Measurements from ENCODE around the gene DYRK3.

DNA sequence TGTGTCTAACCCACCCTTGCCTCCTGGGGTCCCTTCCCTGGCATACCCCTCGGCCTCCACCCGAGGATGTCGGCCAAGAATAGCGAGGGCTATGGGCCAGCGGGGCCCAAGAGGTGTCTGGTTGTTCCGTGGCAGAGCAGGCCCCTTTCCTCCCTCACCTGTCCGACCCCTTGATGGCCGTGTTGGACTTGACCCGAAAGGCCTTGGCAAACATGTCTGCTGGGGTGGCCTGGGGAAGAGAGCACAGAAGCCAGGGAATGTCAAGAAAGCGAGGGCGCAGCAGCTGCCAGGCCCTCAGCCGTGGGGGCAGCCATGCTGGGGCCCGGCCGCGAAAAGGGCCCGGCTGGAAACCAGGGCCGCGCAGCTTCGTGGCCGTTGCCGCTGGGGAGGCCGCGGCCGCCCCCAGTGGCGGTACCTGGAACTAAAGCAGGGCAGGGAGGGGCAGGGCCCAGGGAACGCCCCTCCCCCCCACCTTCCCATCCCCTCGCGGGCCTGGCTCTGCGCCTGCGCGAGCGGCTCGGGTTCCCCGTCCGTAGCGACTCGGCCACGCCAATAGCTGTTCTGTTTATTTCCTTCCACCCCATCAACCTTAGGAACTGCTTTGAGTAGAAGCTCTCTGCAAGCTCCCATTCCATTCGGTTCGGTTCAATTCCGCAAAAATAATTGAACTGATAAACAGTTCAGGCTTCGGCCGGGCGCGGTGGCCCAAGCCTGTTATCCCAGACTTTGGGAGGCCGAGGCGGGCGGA is 23.0 kb upstream of the DYRK3 start, which contains the start of gene EIF2D:
- no peak; the same call in 1 of the 2 replicates for TF ChIP-seq JUN (IDR thresholded peaks at IDR 0.05; ENCODE audit: low read depth, low read length)
- peak; percentile 35 to 39; a peak in 2 of 4 replicates for TF ChIP-seq RAD21 (IDR thresholded peaks at IDR 0.05 in 1 of 2, conservative IDR thresholded peaks at IDR 0.05 in 1 of 2; ENCODE audit: low read depth in 2 of 2, low read length in 2 of 2)
- peak; percentile 87 for TF ChIP-seq MAX (IDR thresholded peaks at IDR 0.05)
- peak; percentile 92 to 97 for TF ChIP-seq POLR2A (IDR thresholded peaks at IDR 0.05; ENCODE audit: control extremely low read depth in 1 of 2, low read depth in 2 of 2, low read length in 2 of 2)
- TF ChIP-seq, protein P1, sequence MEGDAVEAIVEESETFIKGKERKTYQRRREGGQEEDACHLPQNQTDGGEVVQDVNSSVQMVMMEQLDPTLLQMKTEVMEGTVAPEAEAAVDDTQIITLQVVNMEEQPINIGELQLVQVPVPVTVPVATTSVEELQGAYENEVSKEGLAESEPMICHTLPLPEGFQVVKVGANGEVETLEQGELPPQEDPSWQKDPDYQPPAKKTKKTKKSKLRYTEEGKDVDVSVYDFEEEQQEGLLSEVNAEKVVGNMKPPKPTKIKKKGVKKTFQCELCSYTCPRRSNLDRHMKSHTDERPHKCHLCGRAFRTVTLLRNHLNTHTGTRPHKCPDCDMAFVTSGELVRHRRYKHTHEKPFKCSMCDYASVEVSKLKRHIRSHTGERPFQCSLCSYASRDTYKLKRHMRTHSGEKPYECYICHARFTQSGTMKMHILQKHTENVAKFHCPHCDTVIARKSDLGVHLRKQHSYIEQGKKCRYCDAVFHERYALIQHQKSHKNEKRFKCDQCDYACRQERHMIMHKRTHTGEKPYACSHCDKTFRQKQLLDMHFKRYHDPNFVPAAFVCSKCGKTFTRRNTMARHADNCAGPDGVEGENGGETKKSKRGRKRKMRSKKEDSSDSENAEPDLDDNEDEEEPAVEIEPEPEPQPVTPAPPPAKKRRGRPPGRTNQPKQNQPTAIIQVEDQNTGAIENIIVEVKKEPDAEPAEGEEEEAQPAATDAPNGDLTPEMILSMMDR (IDR thresholded peaks at IDR 0.05; ENCODE audit: control extremely low read depth in 1 of 3, insufficient read depth in 1 of 3, low read depth in 1 of 3, low read length in 3 of 3), result peak; percentile 90 to 99 (median 92)
- no peak for TF ChIP-seq CHD7 (IDR thresholded peaks at IDR 0.05; ENCODE audit: insufficient replicate concordance, low read length)
- TF ChIP-seq KDM5A (IDR thresholded peaks at IDR 0.05; ENCODE audit: low read length), result peak; percentile 98

All from H1 (cell line).